C4-2B (cell line): ENCODE data around the gene DDX28.

ENCODE experiments used
- H3K27ac ChIP-seq: fragments of 450-650 bp; 2 replicates; pipeline ENCODE4 v1.5.1; 2017
- ZFX ChIP-seq: fragments of 450-650 bp; IDR thresholded peaks from 2 replicates; pipeline ENCODE4 v1.6.1; 2017
- TF ChIP-seq, protein P1 (sequence below): fragments of 450-650 bp; conservative IDR thresholded peaks from 2 replicates; pipeline ENCODE4 v1.5.1; 2017; ENCODE audit warnings: mild to moderate bottlenecking

DDX28 gene

DNA sequence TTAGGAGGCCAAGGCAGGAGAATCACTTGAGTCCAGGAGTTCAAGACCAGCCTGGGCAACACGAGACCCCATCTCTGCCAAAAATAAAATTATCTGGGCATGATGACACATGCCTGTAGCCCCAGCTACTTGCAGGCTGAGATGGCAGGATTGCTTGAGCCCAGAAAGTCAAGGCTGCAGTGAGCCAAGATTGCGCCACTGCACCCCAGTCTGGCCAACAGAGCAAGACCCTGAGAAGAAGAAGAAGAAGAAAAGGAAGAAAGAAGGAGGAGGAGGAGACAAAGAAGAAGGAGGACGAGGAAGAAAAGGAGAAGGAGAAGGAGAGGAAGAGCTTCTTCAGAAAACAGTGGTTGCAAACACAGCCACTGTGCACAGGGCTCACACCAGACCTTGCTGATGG lies 34.4 kb downstream of the DDX28 start:
- TF ChIP-seq, protein P1, sequence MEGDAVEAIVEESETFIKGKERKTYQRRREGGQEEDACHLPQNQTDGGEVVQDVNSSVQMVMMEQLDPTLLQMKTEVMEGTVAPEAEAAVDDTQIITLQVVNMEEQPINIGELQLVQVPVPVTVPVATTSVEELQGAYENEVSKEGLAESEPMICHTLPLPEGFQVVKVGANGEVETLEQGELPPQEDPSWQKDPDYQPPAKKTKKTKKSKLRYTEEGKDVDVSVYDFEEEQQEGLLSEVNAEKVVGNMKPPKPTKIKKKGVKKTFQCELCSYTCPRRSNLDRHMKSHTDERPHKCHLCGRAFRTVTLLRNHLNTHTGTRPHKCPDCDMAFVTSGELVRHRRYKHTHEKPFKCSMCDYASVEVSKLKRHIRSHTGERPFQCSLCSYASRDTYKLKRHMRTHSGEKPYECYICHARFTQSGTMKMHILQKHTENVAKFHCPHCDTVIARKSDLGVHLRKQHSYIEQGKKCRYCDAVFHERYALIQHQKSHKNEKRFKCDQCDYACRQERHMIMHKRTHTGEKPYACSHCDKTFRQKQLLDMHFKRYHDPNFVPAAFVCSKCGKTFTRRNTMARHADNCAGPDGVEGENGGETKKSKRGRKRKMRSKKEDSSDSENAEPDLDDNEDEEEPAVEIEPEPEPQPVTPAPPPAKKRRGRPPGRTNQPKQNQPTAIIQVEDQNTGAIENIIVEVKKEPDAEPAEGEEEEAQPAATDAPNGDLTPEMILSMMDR = no peak
- TF ChIP-seq ZFX = no peak
- H3K27ac ChIP-seq = no peak overlapping the region

DNA sequence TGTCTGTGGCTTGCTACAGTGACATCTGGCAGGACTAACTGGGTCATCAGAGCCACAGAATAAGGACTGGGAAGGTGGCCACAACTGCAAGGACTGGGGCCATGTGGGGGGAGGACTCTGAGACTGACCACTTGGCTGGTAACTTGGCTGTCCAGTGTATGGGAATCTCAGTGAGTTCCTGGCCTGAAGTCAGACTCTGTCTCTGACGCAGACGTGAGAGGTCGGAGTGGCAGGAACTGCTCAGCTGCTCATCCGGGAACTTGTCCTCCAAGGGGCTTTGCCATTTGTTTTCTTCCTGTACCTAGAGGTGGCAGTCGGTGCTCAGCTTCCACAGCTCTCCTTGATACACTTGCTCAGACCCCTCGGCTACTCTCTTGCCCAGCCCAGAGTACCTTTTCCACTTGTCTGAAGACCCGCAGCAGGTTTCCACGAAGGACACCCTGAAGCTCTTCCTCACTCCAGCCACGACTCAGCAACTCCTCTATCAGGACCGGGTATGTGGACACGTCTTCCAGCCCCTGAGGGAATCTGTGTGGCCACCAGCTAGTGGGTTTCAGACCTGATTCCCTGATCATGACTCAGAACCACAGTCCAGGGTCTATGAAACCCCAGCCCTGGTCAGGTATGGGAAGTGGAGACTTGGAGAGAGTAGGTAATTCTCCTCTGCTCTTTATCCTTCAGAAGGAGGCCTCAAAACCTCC lies 35.4 kb downstream of the DDX28 start:
- TF ChIP-seq, protein P1 = no peak
- no peak for TF ChIP-seq ZFX
- no peak overlapping the region for H3K27ac ChIP-seq

DNA sequence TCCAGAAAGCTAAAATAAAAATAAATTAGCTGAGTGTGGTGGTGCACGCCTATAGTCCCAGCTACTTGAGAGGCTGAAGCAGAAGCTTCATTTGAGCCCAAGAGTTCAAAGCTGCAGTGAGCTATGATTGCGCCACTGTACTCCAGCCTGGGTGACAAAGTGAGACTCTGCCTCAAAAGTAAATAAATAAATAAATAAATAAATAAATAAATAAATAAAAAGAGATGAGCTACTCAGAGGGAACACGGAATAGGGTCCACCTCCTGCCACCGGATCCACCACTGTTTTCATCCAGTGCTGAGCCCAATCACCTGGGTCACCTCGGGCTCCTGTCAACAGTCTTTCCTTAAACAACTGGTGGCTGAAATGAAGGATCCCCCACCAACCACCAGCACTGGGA lies 36.1 kb downstream of the DDX28 start:
- TF ChIP-seq ZFX = no peak
- TF ChIP-seq, protein P1 = no peak
- H3K27ac ChIP-seq = no peak overlapping the region

DNA sequence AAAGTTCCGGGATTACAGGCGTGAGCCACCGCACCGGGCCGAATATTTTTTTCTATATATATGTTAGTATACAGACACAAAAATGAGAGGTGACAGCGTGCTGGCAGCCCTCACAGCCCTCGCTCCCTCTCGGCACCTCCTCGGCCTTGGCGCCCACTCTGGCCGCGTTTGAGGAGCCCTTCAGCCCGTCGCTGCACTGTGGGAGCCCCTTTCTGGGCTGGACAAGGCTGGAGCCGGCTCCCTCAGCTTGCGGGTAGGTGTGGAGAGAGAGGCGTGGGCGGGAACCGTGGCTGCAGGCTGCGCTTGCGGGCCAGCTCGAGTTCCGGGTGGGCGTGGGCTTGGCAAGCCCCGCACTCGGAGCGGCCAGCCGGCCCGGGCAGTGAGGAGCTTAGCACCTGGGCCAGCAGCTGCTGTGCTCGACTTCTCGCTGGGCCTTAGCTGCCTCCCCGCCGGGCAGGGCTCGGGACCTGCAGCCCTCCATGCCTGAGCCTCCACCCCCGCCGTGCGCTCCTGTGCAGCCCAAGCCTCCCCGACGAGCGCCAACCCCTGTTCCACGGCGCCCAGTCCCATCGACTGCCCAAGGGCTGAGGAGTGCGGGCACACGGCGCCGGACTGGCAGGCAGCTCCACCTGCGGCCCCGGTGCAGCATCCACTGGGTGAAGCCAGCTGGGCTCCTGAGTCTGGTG lies 40.9 kb downstream of the DDX28 start:
- H3K27ac ChIP-seq = no peak overlapping the region
- TF ChIP-seq, protein P1 = no peak
- no peak for TF ChIP-seq ZFX

DNA sequence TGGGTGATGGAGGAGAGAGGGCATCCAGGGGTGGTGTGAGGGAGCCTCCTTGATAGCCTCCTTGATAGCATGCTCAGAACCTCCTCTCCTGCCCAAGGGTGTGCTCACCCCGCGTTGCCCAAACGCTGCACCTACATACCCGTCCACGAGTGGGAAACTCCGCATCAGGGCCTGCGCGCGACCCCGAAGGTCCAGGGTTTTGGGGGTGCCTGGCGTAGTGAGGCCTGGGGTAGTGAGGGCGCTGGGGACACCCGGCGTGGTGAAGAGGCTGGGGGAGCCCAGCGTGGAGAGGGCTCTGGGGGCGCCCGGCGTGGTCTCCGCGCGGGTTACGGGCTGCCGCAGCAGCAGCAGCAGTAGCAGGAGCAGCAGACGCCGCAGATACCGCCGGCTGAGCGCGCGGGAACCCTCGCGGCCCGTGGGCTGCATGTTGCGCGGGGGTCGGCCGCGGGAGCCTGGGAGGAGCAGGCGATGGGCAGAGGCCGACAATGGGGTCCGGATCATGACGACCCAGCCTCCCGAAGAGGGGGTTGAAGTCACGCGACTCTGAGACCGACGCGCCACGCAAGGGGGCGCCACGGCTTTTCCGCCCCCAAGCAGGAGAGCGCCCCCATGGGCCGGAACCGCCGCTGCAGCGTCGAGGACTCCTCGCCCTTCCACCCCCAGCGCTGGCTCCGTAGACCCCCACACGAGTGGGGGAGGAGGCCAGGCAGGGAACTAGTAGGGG lies 42.9 kb downstream of the DDX28 start, which contains the start of gene DPEP3:
DPEP3 (minus strand) TSS at position 545 of the 724 bp plus-strand sequence; CDS start at position 426, 119 bp downstream.
- H3K27ac ChIP-seq = no peak within 1 kb of the TSS
- no peak for TF ChIP-seq ZFX

DNA sequence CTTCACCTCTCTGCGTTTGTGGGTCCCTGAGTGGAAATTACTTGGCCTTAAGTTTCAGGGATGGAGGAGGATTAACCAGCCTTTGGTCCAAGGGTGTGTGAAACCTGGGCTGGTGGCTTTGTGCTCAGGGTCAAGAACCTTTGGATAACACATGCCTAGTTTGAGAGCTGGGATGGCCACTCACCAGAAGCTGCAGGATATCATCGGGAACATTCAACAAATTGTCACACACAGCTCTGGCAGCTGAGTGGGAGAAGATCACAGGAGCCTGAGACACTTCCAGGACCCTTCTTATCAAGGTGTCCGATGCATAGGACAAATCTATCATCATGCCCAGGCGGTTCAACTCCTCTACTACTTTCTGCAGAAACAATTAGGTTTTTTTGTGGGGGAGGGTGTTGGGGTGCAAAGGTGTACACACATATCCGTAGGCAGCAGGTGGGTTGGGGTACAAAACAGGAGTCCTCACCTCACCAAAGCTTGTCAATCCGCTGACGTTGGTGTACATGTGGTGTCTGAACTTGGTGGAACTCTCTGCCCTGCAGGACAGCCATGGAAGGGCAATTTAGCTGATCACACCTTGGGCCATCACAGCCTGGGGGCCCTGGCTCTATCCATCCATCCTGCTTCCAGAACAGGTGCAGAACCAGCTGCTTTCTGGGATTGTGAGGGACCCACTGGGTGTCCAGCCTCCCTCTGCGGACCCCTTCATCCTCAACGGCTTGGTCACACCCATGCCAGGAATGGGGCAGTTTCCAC lies 45.4 kb downstream of the DDX28 start:
- no peak overlapping the region for H3K27ac ChIP-seq
- TF ChIP-seq, protein P1 = no peak
- TF ChIP-seq ZFX = no peak

DNA sequence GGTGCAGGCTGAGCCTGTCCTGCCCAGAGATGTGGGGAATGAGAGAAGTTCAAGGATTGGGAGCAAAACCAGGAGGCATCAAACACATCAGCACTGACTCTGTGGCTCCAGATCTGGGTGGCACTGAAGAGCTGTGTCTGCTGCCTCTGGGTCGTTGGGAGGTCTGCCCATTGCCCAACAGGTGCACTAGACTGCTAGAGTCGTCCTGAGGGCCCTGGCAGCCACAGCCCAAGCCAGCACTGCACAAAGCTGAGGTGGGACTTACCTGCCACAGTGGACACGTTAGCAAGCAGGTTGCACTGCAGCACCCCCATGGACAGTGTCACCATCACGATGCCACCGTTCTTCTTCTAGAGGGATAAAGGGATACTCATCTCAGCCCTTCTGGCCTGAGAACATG lies 46.0 kb downstream of the DDX28 start:
- no peak for TF ChIP-seq ZFX
- TF ChIP-seq, protein P1 = no peak
- no peak overlapping the region for H3K27ac ChIP-seq
